HAP-1 (cell line): ENCODE data around the gene THAP8.
"Not testable (repeated sequence)": the region's sequence is repeated elsewhere in the genome, so short reads cannot be mapped to it uniquely, and the experiment has no call there.

Experiments used
- DNase-seq, 2 experiments: peaks; one replicate each; pipeline ENCODE4 v3.0.0-alpha.2; 2016 to 2020; ENCODE audit warnings: low spot score in 2 of 2
- H3K27me3 ChIP-seq: fragments of 250-450 bp; sonication (Bioruptor Pico); 2 replicates; pipeline ENCODE4 v1.5.1; 2020; ENCODE audit warnings: low read depth, mild to moderate bottlenecking, moderate library complexity
- H3K36me3 ChIP-seq: fragments of 250-450 bp; sonication (Bioruptor Pico); replicated peaks from 2 replicates; pipeline ENCODE4 v1.5.1; 2020; ENCODE audit warnings: mild to moderate bottlenecking
- H3K4me1 ChIP-seq: fragments of 250-450 bp; sonication (Bioruptor Pico); 2 replicates; pipeline ENCODE4 v1.5.1; 2020; ENCODE audit warnings: mild to moderate bottlenecking
- H3K4me3 ChIP-seq: fragments of 250-450 bp; sonication (Bioruptor Pico); 2 replicates; pipeline ENCODE4 v1.5.1; 2020; ENCODE audit warnings: mild to moderate bottlenecking, moderate library complexity
- H3K9me3 ChIP-seq: fragments of 250-450 bp; sonication (Bioruptor Pico); 2 replicates; pipeline ENCODE4 v1.5.1; 2020; ENCODE audit warnings: mild to moderate bottlenecking, moderate library complexity
- in situ Hi-C: fragments of 300-500 bp; cut with MboI; formaldehyde crosslinking; loops from 3 replicates; pipeline ENCODE4 v1.14.3; 2020; ENCODE audit warnings: low sequenced_read_pairs, inconsistent platforms, mixed read lengths

THAP8 gene

DNA sequence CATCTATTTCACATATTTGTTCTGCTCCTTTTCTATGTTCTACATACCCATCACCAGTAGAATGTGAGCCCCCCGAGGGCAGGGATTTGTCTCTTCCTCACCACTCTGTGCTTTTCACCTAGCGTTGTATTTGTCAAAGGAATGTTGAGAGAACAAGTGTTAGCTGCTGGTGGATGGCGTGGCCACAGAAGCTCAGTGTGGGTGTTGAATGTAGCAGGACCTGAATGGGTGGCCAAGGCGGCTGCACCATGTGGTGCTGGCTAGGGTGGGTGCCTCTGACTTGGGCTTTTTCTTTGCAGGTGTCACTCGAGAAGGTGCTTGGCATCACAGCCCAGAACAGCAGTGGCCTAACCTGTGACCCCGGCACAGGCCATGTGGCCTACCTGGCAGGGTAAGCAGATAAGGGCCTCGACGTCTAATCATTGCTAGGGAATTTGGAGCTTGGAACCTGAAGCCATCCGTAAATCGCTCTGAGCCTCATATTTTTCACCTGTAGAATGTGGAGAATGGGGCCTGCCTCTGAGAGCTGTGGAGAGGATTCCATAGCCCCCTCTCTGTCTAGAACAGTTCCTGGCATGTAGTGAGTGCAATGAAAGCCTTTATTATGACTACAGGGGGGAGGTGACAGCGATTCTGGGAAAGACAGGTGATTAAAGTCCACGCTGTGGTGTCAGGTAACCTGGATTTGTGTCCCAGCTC is 4.5 kb upstream of the THAP8 start:
- in situ Hi-C loops: no loop called here
- no peak for DNase-seq
- no peaks in the 10 kb centered on the region for H3K9me3 ChIP-seq
- peaks cover 44% of the 10 kb centered on the region for H3K36me3 ChIP-seq
- peaks cover 4% of the 10 kb centered on the region for H3K4me1 ChIP-seq
- H3K4me3 ChIP-seq: no peak overlapping the region
- H3K27me3 ChIP-seq: no peaks in the 10 kb centered on the region

DNA sequence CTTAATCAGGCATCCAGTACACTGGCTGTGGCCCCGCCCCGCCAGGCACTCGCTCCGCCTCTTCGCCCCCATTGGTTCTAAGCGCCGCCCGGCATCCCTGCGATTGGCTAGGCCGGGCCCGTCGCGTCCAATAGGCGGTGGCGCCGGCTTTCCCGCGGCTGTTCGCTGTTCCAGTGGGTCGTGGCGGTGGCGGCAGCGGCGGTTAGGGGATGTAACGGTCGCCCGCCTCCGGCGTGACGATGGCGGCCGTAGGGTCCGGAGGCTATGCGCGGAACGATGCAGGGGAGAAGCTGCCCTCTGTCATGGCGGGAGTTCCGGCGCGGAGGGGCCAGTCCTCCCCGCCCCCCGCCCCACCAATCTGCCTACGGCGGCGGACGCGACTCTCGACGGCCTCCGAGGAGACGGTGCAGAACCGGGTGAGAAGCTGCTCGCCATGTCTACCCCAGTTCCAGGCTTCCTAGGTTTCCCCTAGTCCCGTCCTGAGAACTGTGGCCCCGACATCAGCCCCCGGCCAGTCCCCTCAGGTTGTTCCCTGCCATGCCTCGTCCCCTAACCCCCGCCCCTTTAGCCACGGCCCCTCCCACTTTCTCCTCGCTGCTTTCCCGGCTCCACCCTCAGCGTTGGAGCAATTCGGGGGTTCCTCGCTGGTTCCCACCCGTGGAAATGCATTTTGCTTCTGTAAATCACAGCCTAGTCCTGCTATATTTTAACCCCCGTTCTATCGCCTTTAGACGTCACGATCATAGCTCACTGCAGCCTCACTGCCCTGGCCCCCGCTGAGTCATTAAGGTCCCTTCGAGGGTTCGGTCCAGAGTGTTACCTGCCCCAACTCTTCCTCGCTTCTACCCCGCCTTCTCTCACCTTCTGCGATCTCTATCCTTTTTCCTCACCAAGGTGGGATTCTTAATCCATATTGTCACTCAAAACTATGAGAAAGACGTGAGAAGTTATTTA is 925 bp upstream of the THAP8 start, which contains the start of gene WDR62:
Gene WDR62 (plus strand): TSS at position 165 of the 954 bp plus-strand sequence. CDS start 75 bp downstream, at position 240.
- Histone ChIP-seq H3K4me3 (peak within 1 kb of the TSS; percentile 79), H3K4me1 (peaks cover 4% of the 10 kb centered on the region), H3K36me3 (peaks cover 25% of the 10 kb centered on the region), H3K9me3 (no peaks in the 10 kb centered on the region), H3K27me3 (no peaks in the 10 kb centered on the region)
- DNase-seq: peak; percentile 93 to 98
- in situ Hi-C loops: no loop called here

DNA sequence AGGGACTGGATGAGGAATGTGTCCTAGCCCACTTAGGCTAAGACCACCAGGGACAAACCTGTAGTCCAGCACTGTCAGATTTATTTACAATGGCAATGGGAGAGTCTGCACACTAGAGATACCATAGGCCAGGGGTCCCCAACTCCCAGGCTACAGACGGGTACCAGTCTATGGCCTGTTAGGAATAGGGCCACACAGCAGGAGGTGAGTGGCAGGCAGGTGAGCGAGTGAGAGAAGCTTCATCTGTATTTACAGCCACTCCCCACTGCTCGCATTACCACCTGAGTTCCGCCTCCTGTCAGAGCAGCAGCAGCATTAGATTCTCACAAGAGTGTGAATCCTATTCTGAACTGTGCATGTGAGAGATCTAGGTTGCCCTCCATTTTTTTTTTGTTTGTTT is 2.4 kb downstream of the THAP8 start:
- Histone ChIP-seq H3K27me3 (no peaks in the 10 kb centered on the region), H3K4me1 (peaks cover 4% of the 10 kb centered on the region), H3K4me3 (no peak overlapping the region), H3K36me3 (no peaks in the 10 kb centered on the region; the same call in 1 of the 2 replicates), H3K9me3 (no peaks in the 10 kb centered on the region)
- in situ Hi-C loops: no loop called here
- DNase-seq: no peak

DNA sequence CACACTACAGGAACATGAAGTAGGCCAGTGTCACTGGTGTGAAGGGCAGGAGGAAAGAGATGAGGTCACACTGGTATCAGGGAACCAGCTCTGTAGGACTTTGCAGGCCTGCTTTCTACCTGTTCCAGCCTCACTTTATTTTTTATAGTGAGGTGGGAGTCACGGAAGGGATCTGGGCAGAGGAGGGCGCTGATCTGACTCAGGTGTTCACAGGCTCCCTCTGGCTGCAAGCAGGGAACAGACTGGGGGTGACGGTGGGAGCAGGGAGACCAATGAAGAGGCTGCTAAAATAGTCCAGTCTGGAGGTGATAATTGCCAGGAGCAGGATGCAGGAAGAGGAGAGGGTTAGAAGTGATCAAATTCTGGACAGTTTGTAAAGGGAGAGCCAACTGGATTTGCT is 2.8 kb downstream of the THAP8 start:
- DNase-seq: no peak
- peaks cover 3% of the 10 kb centered on the region for H3K4me1 ChIP-seq
- in situ Hi-C loops: no loop called here
- H3K4me3 ChIP-seq: no peak overlapping the region
- no peaks in the 10 kb centered on the region; the same call in none of the 2 replicates for H3K36me3 ChIP-seq
- H3K9me3 ChIP-seq: no peaks in the 10 kb centered on the region
- no peaks in the 10 kb centered on the region for H3K27me3 ChIP-seq

DNA sequence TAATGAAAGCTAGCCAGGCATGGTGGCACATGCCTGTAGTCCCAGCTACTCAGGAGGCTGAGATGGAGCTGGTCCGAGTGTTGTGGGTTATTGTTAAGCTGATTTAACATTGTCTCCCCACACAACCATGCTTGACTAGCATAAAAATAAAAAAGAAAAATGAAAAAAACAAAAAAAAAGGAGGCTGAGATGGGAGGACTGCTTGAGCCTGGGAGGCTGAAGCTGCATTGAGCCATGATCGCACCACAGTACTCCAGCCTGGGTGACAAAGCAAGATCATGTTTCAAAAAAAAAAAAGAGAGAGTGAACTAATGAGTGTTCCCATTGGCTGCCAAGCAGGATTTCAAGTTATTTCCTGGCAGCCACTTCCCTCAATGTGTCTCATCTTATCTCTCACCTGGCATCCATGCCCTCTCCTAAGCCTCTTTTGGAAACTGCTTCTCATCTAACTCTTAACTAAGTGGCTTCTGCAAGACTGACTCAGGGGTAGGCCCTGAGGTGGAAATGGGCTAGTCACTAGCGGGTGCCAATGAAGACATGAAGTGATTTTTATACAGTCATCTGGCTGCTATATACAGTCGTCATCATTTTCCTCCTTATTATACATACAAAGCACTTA is 4.9 kb downstream of the THAP8 start:
- no peaks in the 10 kb centered on the region for H3K9me3 ChIP-seq
- H3K36me3 ChIP-seq: no peaks in the 10 kb centered on the region; the same call in none of the 2 replicates
- H3K27me3 ChIP-seq: no peaks in the 10 kb centered on the region
- in situ Hi-C loops: no loop called here
- DNase-seq: no peak
- H3K4me1 ChIP-seq: no peaks in the 10 kb centered on the region
- no peak overlapping the region for H3K4me3 ChIP-seq

DNA sequence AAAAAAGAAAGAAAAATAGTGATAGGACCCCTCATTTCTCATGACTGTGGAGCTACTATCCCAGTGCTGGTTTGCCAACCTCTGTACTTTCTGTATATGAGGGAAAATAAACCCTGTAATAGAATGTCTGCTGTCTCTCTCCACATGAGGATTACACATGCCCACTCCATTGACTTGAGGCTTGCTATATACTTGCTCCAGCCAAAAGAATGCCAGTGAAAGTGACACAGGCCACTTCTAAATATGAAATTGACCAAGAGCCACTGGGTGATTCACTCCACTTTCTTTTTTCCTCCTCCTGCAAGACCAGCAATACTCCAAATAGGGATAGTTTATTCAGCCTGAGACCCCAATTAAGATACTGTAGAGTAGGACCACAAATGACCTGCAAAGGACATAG is 6.2 kb downstream of the THAP8 start:
- H3K4me1 ChIP-seq: no peaks in the 10 kb centered on the region
- no peaks in the 10 kb centered on the region for H3K9me3 ChIP-seq
- no peaks in the 10 kb centered on the region for H3K27me3 ChIP-seq
- DNase-seq: no peak
- no peaks in the 10 kb centered on the region; the same call in none of the 2 replicates for H3K36me3 ChIP-seq
- no peak overlapping the region for H3K4me3 ChIP-seq
- in situ Hi-C loops: no loop called here

DNA sequence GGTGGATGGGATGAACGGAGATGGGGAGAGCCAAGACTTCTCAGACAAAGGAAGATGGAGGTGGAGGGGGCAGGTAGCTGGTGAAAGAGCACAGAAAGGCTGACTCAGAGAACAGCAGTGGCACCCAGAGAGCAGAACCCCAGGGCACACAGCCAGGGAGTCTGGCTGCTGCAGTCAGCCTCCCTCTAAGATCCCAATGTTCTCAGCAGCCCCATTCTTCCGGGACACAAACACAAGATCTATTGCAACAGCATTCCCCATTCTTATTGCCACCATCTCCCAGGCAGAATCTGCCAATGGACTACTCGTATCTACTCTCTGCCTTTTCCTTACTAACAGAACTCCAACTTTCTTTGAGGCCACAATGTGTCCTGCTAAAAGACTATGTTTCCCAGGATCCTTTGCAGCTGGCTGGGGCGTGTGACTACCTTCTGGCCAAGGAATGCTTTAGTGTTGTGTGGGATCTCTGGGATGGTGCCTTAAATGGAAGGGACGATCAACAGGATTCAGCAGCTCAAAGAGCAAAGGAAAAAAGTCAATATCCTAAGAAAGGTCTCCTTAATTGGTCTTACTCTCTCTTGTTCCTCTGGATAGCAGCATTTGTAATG is 7.5 kb downstream of the THAP8 start:
- Histone ChIP-seq H3K4me1 (peaks cover 5% of the 10 kb centered on the region), H3K27me3 (no peaks in the 10 kb centered on the region), H3K36me3 (no peaks in the 10 kb centered on the region; the same call in 1 of the 2 replicates), H3K4me3 (no peak overlapping the region), H3K9me3 (no peaks in the 10 kb centered on the region)
- in situ Hi-C loops: no loop called here
- DNase-seq: no peak

DNA sequence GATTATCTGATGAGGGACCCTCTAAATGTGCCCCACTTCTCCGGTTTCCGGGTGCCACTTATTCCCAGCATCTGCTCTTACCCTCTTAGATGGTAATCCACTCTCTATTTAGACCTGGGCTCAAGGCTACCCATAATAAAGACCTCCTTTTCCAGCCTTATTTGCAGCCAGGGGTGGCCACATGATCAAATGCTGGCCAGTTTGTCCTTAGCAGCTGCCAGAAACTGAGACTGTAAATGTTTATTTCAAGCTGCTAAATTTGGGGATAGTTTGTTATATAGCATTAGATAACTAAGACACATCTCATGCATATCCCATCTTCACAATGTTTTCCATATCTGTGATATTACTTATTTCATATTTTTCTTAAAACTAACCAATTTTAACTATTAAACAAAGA is 10.1 kb downstream of the THAP8 start:
- no peak for DNase-seq
- Histone ChIP-seq H3K4me1 (peaks cover 9% of the 10 kb centered on the region), H3K27me3 (no peaks in the 10 kb centered on the region), H3K4me3 (no peak overlapping the region), H3K36me3 (no peaks in the 10 kb centered on the region; the same call in 1 of the 2 replicates), H3K9me3 (no peaks in the 10 kb centered on the region)
- in situ Hi-C loops: no loop called here

DNA sequence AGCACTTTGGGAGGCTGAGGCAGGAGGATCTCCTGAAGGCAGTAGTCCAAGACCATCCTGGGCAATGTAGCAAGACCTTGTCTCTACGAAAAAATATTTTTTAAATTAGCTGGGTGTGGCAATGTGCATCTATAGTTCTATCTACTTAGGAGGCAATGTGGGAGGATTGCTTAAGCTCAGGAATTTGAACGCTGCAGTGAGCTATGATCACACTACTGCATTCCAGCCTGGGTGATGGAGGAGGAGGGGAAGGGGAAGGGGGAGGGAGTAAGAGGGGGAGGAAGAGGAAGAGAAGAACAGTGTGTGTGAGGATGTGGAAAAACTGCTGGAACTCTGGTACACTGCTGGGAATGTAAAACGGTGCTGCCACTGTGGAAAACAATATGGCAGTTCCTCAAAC is 12.3 kb downstream of the THAP8 start:
- H3K9me3 ChIP-seq: no peaks in the 10 kb centered on the region
- in situ Hi-C loops: no loop called here

DNA sequence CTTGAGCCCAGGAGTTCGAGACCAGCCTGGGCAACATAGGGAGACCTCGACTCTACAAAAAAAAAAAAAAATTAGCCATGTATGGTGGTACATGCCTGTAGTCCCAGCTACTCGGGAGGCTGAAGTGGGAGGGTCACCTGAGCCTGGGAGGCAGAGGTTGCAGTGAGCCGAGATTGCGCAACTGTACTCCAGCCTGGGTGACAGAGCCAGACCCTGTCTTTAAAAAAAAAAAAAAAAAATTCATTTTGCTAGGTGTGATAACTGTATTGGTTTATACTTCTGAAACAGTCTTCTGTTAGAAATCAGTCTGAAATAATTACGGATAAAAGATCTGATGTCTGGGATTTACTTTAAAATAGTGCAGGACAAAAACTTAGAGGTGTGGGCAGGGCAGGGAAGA is 13.0 kb downstream of the THAP8 start:
- H3K4me3 ChIP-seq, H3K4me1 ChIP-seq, H3K36me3 ChIP-seq, in situ Hi-C loops, H3K27me3 ChIP-seq, DNase-seq, H3K9me3 ChIP-seq: not testable (repeated sequence)

More for the DNA sequence above, 12.3 kb downstream of the THAP8 start:
- no peak overlapping the region for H3K4me3 ChIP-seq
- H3K27me3 ChIP-seq: no peaks in the 10 kb centered on the region
- H3K36me3 ChIP-seq: no peaks in the 10 kb centered on the region; the same call in 1 of the 2 replicates
- H3K4me1 ChIP-seq: peaks cover 9% of the 10 kb centered on the region
- peak in 1 of 2 experiments; percentile 36 for DNase-seq

DNA sequence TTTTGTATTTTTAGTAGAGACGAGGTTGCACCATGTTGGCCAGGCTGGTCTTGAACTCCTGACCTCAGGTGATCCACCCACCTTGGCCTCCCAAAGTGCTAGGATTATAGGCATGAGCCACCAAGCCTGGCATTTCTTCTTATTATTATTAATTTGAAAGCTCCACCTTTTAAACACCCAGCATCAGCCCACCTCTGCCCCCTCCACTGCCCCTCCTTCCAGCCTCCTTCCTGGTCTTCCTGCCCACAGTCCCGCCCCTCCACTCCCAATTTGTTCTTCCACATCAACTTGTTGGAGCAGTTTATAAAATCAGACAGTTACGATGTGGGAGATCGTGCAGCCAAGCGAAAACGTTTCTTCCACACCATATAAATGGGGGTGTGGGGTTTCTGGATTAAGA is 13.6 kb downstream of the THAP8 start:
- H3K27me3 ChIP-seq: no peaks in the 10 kb centered on the region
- no peak overlapping the region for H3K4me3 ChIP-seq
- no peaks in the 10 kb centered on the region; the same call in 1 of the 2 replicates for H3K36me3 ChIP-seq
- no peak for DNase-seq
- no peaks in the 10 kb centered on the region for H3K9me3 ChIP-seq
- peaks cover 9% of the 10 kb centered on the region for H3K4me1 ChIP-seq
- in situ Hi-C loops: no loop called here

DNA sequence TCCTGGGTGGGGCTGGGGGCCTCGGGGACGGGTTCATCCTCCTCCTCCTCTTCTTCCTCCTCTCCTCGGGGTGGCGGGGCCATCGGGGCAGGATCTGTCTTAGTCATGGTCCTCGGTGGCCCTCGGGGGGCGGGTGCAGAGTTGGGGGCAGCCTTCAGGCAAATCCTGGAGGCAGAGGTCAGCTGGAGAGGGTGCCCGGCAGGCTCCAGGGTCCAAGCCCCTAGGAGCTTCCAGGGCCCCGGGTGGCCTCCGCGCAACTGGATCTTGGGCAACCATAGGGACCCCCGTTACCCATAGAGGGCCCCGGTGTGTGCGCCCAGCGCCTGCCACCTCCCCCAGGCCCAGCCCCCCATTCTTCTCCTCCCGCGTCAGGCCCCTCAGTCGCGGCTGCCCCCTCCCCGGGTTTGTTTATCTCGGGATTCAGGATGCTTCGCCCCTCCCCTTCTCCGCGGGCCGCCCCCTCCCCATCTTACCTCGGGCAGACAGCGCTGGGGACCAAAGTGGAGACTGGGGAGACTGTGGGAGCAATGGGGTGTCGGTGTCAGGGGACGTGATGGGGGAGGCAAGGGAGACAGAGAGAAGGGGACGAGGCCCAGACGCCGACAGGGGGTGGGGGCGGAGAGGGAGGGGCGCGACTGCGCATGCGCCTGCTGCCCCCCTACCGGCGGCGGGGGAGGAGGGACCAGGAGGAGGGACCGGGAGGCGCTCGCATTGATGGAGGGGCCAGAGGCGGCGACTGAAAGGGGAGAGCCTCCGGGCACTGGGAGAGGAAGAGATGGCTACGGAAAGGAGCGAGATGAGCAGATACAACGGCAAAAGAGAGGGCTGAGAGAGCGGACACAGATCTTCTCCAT is 21.6 kb downstream of the THAP8 start, which contains the start of gene CLIP3:
Gene CLIP3 (minus strand): TSS at position 623 of the 854 bp plus-strand sequence. CDS start 516 bp downstream, at position 107.
- in situ Hi-C loops: no loop called here
- no peak for DNase-seq
- no peaks in the 10 kb centered on the region; the same call in 1 of the 2 replicates for H3K36me3 ChIP-seq
- no peak within 1 kb of the TSS for H3K4me3 ChIP-seq
- no peaks in the 10 kb centered on the region for H3K4me1 ChIP-seq
- H3K9me3 ChIP-seq: no peaks in the 10 kb centered on the region
- H3K27me3 ChIP-seq: no peaks in the 10 kb centered on the region
